ENCODE results near the gene FAF2. TPM values are rescaled to one million over a fixed set of nuclear protein-coding genes. Genes with fewer than 3 reads are reported as not detected.
"Not testable (repeated sequence)": the region's sequence is repeated elsewhere in the genome, so short reads cannot be mapped to it uniquely, and the experiment has no call there.

Gene FAF2, protein sequence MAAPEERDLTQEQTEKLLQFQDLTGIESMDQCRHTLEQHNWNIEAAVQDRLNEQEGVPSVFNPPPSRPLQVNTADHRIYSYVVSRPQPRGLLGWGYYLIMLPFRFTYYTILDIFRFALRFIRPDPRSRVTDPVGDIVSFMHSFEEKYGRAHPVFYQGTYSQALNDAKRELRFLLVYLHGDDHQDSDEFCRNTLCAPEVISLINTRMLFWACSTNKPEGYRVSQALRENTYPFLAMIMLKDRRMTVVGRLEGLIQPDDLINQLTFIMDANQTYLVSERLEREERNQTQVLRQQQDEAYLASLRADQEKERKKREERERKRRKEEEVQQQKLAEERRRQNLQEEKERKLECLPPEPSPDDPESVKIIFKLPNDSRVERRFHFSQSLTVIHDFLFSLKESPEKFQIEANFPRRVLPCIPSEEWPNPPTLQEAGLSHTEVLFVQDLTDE
- 30.1 TPM for total RNA-seq

DNA sequence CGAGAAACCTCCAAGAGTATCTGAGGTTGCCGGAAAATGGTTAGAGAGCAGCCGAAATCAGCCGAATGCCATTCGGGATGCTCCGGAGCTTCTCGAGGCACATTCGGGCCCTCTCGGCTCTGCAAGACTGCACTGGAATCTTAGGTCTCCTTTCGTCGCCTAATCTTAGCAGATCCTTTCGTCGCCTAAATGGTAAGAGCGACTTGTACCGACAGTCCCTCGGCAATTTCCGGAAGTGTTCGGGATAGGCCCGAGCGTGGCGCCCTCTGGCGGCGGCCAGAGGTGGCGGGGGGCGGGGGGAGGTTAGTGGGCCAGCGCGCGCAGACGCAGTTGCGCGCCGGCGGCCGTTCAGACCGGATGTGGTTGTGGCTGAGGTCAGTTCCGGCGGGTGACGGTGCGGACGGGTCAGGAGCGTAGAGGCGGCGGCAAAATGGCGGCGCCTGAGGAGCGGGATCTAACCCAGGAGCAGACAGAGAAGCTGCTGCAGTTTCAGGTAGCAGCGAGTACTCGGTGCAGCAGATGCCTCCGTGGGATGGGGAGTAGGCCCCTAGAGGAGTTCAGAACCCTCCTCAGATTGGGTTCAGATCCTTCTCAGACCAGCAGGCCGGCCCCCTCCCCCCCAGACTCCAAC lies at the start of gene FAF2:
TSS of gene FAF2 (plus strand) at position 408 of the 631 bp plus-strand sequence. CDS start at position 431, 23 bp downstream.
- H3K4me3 ChIP-seq (ENCODE audit: low read length): peak within 1 kb of the TSS; percentile 66
- H3K27me3 ChIP-seq (ENCODE audit: insufficient read depth, low read length): no peaks in the 10 kb centered on the region
- no peaks in the 10 kb centered on the region for H3K9me3 ChIP-seq (ENCODE audit: low read depth, low read length)
- peaks cover 33% of the 10 kb centered on the region for H3K4me1 ChIP-seq (ENCODE audit: insufficient read depth, low read length)

DNA sequence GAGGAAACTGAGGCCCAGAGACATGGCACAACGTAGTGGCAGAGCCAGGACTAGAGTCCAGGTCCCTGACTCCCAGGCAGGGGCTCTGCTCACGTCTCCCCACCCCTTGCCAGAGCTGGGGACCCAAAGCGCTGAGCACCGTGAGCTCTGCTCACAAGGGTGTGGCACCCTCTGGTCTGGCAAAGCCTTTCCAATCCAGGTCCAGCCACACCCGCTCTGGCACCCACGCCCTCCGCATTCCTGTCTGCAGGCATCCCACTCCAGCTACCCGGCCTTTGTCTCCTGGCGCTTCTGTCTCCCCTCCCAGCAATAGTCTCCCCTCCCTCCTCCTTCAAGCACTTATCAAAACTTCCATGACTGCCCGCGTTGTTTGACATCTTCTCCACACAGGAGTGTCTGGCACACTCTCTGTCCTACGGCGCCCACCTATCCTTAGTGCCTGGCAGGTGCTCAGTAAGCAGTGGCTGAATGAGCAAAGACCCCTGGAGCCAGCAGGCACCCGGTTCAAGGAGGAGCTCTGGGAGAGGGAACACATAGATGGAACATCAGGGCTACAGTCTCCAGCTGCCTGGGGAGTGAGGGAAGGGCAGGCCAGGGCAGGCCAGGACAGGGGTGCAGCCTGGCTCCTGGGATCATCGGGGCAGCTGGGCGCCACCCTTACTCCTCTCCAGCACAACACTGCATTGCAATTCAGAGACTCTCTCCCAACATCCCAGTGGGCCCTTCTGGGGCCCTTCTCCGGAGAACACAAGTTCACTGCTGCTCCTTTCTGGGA lies 47.6 kb upstream of the FAF2 start:
- no peaks in the 10 kb centered on the region for H3K4me1 ChIP-seq (ENCODE audit: insufficient read depth, low read length)
- H3K4me3 ChIP-seq (ENCODE audit: low read length): no peak overlapping the region
- H3K27me3 ChIP-seq (ENCODE audit: insufficient read depth, low read length): no peaks in the 10 kb centered on the region
- H3K9me3 ChIP-seq (ENCODE audit: low read depth, low read length): no peaks in the 10 kb centered on the region

DNA sequence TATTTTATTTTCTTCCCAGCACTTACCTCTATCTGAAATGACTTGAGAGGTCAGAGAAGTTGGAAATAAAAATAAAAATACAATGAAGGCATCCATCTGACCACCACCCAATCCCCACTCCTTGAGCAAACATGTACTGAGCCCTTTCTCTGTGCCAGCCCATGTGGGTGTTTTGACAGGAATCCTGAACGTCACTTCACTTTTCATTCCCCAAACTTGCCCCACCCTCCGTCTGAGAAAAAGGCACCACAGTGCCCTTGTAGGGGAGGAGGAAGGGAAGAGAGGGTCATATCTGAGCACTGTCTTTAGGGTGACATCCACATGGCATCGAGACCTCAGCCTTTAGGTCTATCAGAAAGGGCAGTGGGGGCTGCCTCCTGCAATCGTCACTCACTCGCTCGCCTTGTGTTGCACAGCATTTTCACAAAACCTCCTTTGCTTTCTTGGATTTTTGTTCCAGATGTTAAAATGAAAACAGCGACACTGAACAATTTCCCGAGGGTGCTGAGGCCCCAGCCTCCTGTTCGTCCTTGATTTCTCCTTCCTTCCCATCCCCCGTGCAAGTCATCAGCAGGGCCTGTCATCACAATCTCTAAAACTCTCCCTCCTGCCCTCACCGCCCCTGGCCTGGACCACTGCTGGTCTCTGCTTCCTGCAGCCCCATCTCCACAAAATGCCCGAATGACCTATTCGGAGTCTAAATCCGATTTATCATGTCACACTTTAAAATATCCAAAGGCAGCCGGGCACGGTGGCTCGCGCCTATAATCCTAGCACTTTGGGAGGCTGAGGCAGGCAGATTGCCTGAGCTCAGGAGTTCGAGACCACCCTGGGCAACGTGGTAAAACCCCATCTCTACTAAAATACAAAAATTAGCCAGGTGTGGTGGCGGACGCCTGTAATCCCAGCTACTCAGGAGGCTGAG lies 46.6 kb upstream of the FAF2 start:
- no peaks in the 10 kb centered on the region for H3K9me3 ChIP-seq (ENCODE audit: low read depth, low read length)
- H3K4me1 ChIP-seq (ENCODE audit: insufficient read depth, low read length): no peaks in the 10 kb centered on the region
- no peaks in the 10 kb centered on the region for H3K27me3 ChIP-seq (ENCODE audit: insufficient read depth, low read length)
- no peak overlapping the region for H3K4me3 ChIP-seq (ENCODE audit: low read length)

DNA sequence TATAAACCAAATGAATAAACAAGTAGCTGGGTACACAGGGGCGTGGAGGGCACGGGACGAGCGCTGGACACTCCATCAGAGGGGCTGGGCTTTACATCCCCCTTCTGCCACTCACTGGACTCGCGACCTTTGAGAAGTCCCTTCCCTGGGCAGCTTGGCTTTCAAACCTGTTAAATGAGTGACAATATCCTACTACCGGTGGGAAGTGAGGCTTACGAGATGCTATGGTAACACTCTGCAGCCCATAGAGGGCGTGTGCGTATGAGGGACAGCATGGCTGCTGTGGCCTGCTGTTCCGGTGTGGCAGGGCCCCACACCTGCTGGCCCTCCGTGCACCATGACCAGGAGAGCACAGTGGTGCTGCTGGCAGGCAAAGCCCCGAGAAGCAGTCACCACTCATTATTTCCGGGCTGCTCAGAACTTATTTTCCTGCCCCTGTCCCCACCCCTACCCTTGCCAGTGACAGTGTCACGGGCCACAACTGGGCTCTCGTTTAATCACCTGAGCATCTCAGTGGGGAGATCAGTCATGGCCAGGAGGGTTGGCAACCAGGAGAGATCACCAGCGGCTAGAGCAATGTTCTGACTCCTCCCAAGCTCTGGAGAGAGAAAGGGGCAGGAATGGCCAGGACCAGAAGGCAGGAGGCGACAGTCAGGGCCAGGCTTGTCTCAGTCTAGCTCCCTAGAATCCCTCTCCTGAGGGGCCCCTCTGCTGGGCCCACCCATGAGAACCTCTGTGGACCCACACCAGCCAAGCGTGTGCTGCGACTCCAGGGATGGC lies 42.3 kb upstream of the FAF2 start:
- Histone ChIP-seq H3K27me3 (ENCODE audit: insufficient read depth, low read length) (no peaks in the 10 kb centered on the region), H3K4me3 (ENCODE audit: low read length) (no peak overlapping the region), H3K9me3 (ENCODE audit: low read depth, low read length) (no peaks in the 10 kb centered on the region), H3K4me1 (ENCODE audit: insufficient read depth, low read length) (no peaks in the 10 kb centered on the region)

DNA sequence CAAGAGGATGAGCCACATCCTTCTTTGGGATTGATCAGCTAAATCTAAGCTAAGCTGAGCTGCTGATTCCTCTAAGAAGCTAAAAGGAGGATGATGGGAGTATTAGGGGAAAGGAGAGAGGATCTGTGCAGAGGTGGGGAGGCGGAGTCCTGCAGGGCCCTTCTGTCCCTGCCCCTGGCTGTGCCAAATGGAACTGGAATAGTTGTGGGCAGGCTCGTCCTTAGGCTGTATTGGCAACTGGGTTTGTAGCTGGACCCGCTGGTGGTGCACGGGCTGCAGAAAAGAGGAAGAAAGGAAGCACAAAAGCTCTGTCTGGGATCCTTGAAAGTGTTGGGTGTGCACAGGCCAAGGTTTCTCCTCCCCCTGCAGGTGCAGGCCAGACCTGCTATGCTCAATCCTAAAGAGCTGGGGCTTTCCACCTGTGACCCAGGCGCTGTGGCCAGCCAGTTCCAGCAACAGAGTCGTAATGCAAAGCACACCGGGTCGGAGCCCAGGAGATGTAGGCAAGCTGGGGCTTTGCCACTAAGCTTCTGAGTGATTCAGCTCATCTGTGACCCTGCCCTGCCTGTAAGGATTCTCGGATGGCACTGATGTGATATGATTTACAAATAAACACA lies 41.6 kb upstream of the FAF2 start:
- no peaks in the 10 kb centered on the region for H3K4me1 ChIP-seq (ENCODE audit: insufficient read depth, low read length)
- H3K27me3 ChIP-seq (ENCODE audit: insufficient read depth, low read length): no peaks in the 10 kb centered on the region
- no peaks in the 10 kb centered on the region for H3K9me3 ChIP-seq (ENCODE audit: low read depth, low read length)
- H3K4me3 ChIP-seq (ENCODE audit: low read length): no peak overlapping the region

DNA sequence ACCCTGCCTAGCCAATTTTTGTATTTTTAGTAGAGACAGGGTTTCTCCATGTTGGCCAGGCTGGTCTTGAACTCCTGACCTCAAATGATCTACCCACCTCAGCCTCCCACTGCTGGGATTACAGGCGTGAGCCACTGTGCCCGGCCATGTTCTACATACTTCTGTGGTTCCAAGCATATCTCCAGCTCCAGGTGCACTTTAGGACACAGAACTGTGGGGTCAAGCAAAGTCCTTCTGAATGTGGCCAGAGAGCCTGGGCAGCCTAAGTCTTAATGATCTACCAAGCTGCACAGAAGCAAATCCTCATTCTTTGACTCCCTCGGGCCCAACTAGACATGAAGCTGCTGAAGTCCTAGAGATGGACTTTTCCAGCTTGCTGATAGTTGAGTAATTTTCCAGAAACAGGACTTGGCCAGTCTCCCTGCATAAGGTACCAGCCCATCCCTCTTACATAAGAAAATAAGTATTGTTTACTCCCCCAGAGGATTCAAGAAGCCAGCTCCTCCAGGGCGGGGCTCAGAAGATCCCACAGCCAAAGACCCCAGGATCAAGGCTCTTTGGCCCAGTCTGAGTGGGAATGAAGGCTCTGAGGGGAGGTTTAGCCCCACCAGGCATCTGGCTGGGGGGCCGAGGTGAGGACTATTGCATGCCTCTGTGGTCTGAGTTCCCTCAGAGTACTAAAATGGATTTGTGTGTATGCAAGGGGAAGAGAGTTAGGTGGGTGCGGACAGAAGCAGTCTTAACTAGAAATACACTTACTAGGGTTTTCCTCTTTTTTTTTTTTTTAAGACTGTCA lies 40.5 kb upstream of the FAF2 start:
- no peaks in the 10 kb centered on the region for H3K9me3 ChIP-seq (ENCODE audit: low read depth, low read length)

DNA sequence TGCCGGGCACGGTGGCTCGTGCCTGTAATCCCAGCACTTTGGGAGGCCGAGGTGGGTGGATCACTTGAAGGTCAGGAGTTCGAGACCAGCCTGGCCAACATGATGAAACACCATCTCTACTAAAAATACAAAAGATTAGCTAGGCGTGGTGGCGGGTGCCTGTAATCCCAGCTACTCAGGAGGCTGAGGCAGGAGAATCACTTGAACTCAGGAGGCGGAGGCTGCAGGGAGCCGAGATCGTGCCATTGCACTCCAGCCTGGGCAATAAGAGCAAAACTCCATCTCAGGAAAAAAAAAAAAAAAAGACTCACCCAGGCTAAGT lies 40.0 kb upstream of the FAF2 start:
- not testable (repeated sequence) for H3K4me3 ChIP-seq (ENCODE audit: low read length); H3K9me3 ChIP-seq (ENCODE audit: low read depth, low read length); H3K4me1 ChIP-seq (ENCODE audit: insufficient read depth, low read length); H3K27me3 ChIP-seq (ENCODE audit: insufficient read depth, low read length)

More for the DNA sequence above, 40.5 kb upstream of the FAF2 start:
- H3K4me3 ChIP-seq (ENCODE audit: low read length): no peak overlapping the region
- H3K4me1 ChIP-seq (ENCODE audit: insufficient read depth, low read length): no peaks in the 10 kb centered on the region
- H3K27me3 ChIP-seq (ENCODE audit: insufficient read depth, low read length): no peaks in the 10 kb centered on the region

DNA sequence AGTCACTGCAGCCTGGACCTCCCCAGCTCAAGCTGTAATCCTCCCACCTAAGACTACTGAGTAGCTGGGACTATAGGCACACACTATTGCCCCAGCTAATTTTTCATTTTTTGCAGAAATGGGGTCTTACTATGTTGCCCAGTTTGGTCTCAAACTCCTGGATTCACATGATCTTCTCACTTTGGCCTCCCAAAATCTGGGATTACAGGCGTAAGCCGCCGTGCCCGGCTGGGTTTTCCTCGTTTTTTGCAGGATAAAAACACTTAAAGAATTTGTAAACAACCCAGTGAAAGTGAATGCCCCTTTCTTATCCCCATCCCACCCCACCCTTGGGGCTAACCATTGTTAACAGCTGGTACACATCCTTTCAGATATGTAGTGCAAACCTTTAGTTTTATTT lies 39.6 kb upstream of the FAF2 start:
- no peaks in the 10 kb centered on the region for H3K4me1 ChIP-seq (ENCODE audit: insufficient read depth, low read length)
- no peaks in the 10 kb centered on the region for H3K27me3 ChIP-seq (ENCODE audit: insufficient read depth, low read length)
- H3K9me3 ChIP-seq (ENCODE audit: low read depth, low read length): no peaks in the 10 kb centered on the region
- H3K4me3 ChIP-seq (ENCODE audit: low read length): no peak overlapping the region

DNA sequence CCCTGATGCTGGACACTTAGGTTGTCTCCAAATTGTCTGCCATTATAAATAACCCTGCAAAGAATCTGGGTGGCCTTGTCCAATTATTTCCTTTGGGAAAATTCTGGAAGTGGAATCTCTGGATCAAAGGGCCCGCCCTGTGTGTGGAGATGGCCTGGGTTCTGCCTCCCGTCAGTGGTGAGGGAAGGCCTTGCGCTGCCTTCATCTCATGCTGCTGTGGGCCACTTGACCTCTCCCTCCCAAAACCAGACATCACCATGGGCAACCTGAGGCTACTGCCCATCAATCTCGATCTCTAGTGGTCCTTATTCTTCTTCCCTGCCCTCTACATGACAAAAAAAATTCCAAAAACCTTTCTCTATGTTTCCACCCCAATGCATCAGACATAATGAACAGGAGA lies 38.4 kb upstream of the FAF2 start:
- H3K9me3 ChIP-seq (ENCODE audit: low read depth, low read length): no peaks in the 10 kb centered on the region
- H3K27me3 ChIP-seq (ENCODE audit: insufficient read depth, low read length): no peaks in the 10 kb centered on the region
- no peak overlapping the region for H3K4me3 ChIP-seq (ENCODE audit: low read length)
- H3K4me1 ChIP-seq (ENCODE audit: insufficient read depth, low read length): peaks cover 6% of the 10 kb centered on the region

DNA sequence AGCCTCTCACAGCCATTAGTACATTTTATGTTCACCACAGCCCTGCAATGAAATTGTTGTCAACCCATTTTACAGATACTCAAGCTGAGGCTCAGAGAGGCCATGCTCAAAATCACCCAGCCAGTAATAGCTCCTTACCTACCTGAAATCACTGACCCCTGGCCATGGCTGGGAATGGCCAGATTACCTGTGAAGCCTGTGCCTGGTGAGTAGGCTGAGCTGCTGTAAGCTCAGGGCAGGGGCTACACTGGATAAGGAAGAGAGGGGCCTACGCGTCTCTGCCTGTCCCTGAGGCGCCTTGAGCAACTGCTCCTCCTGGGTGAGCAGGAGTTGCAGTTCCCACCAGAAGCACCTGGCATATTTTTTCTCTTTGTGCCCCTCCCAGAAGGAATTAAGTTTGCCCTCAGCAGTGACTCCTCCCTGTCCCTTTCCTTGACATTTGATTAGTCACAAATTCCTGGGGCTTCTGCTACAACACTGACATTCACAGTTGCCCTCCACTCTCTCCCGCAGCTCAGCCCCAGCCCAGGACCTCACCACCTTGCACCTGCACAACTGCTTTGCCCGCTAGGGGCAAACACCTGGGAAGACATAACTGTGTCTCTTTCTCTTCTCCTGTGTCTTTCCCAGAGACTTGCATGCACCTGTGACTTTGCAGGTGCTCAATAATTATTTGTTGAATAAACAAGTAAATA lies 37.6 kb upstream of the FAF2 start:
- Histone ChIP-seq H3K4me1 (ENCODE audit: insufficient read depth, low read length) (peaks cover 15% of the 10 kb centered on the region), H3K27me3 (ENCODE audit: insufficient read depth, low read length) (no peaks in the 10 kb centered on the region), H3K4me3 (ENCODE audit: low read length) (no peak overlapping the region), H3K9me3 (ENCODE audit: low read depth, low read length) (no peaks in the 10 kb centered on the region)

DNA sequence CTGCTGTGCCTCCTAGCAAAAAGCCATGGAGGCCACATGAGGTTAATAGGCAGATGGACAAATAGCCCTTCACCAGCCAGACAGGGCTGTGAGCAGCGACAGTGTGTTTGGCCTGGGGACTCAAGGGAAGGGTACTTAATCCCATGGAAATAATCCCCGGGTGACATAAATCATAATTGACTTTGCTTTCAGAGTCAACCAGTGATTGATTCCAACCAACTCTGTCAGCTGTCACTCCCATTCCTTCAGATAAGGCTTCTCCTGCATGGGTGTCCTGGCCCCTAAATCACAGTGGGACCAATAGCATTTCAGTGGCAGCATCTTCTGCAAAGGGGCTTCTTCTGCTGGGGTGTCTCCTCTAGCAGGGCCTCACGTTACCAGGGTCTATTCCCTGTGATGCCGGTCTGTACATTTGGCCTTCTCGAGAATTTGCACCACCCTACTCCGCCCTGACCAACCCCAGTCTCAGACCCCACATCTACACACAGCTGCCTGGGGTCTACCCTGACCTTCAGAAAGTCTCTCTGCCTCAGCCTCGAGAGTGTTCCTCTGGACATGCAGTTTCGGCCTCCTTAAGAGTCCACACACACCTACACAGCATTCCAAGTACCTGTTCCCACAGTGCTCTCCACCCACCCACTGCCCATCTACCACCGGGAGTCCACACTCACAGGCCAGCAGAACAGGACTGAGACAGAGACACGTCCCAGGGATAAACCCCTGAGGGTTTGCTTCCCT lies 35.5 kb upstream of the FAF2 start:
- H3K27me3 ChIP-seq (ENCODE audit: insufficient read depth, low read length): no peaks in the 10 kb centered on the region
- H3K4me3 ChIP-seq (ENCODE audit: low read length): no peak overlapping the region
- no peaks in the 10 kb centered on the region for H3K9me3 ChIP-seq (ENCODE audit: low read depth, low read length)
- peaks cover 26% of the 10 kb centered on the region for H3K4me1 ChIP-seq (ENCODE audit: insufficient read depth, low read length)

DNA sequence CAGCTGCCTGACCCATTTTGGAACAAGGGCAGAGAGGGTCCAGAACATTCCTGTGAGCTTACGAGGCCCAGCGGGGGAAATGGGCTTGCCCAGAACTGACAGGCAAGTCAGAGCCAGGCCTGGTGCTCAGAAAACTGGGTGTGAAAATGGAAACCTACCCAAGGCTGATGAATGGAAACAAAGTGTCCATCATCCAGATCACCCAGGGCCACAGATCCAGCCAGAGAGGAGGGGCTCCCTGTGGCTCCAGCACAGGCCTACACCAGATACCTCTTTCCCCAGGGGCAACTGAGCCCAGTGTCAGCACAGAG lies 35.0 kb upstream of the FAF2 start:
- peaks cover 26% of the 10 kb centered on the region for H3K4me1 ChIP-seq (ENCODE audit: insufficient read depth, low read length)
- no peak overlapping the region for H3K4me3 ChIP-seq (ENCODE audit: low read length)
- no peaks in the 10 kb centered on the region for H3K27me3 ChIP-seq (ENCODE audit: insufficient read depth, low read length)
- no peaks in the 10 kb centered on the region for H3K9me3 ChIP-seq (ENCODE audit: low read depth, low read length)
